Hematopoietic multipotent progenitor cell treated with erythropoietin and hydrocortisone succinate and interleukin-3 and kit ligand, for 4 days (in vitro differentiated cells): ENCODE results near the gene MSI2.

Source experiments
- DNase-seq: peaks from one replicate; pipeline ENCODE4 v3.0.0-alpha.2; 2015

The MSI2 gene

DNA sequence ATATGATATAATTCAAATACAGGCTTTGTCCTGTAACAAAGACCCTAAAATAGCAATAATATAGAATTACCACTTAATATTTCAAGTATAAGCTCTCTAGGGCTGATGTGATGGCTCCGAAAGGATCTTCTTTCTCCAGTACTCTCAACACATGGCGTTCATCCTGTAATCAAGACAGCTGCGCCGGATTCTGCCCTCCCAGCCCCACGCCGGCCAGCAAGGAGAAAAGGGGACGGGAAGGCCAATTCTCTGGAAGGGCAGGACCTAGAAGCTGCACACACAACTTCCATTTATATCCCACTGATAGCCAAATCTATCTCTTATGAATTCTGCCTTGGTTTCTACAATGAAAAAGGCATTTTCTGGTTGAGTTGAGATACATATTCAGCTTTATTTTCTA lies 456.8 kb downstream of the MSI2 start:
- no peak for DNase-seq

DNA sequence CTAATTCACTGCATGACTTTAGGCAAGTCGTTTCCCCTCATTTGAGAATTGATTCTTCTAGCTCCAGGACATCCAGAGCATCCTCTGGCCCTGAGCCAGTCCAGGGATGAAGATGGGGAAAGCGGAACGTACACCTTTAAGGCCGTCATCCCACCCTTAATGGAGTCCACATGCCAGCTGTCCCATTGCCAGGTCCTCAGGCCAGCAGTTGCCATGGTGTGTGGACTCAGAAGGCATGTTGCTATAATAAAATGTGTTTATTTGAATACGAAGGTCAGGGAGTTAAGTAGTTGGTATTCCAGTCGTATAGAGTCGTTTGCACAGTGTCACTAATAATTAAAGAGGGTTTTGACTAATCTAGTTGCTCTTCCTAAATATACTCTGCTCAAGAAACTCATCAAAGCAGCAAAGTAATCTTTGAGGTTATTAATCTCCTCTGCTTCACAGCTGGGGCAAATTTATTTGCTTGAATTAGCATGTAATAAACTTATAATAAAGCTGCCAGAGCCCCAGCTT lies 458.4 kb downstream of the MSI2 start:
- DNase-seq = no peak

DNA sequence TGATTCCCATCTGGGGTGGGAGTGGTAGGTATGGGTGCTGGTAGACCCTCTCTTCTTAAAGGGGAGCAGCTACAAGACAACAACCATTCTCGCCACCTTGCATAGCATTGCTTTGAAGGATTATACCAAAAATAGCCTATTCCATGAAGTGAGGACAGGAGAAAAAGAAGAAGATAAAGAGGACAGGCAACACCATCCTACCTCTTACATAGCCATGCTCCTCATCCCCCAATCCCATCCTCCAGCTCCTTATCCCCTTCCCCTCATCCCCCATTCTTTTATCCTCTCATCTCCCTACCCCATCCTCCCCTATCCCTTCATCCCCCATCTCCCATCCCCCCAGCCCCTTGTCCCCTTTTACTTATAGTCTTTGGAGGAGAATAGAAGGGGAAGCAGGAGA lies 459.7 kb downstream of the MSI2 start:
- no peak for DNase-seq

DNA sequence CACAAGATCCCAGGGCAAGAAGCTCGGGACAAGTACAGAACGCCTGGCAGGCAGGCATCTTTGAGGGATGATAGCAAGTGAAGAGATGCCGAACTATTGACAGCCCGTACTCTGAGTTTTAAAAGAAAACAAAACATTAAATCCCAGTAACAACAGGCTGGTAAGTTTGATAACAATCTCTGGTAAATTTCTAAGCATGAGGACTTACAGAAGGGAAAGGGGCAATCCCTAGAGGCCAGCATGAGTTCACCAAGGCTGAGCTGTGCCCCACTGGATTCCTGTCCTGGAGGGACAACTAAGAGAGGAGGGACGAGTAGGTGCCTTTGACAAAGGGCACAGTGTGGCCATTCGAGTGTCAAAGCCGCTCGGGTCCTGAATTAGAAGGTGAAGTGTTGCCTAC lies 462.6 kb downstream of the MSI2 start:
- DNase-seq = no peak

DNA sequence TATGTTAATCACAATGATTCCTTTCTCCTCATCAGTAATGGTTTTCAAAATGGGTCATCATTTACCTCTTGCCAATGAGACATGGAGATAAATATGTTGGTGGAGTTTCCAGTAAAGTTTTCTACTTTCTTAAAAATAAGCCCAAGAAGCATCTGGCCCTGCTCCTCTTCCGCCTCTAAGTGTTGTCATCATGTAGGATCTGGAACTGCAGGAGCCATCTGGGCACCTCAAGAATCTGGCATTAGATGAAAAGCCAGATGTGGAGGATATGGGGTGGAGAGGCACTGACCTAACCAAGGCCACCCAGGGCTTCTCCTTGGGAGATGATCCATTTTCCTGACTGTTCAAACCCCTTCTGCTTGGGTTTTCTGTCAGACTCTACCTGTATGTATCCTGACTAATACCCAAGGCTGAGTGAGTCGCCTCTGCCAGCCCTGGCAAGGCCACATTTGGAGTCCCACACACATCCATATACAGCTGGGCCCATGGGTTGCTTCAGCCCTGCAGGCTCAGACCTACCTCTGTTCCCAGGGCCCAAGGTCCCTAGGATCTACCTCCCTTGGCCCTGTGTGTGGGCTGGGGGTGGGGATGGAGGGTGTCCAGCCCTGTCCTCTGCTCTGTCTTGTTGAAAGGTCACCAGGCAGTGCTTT lies 464.2 kb downstream of the MSI2 start:
- DNase-seq = no peak

DNA sequence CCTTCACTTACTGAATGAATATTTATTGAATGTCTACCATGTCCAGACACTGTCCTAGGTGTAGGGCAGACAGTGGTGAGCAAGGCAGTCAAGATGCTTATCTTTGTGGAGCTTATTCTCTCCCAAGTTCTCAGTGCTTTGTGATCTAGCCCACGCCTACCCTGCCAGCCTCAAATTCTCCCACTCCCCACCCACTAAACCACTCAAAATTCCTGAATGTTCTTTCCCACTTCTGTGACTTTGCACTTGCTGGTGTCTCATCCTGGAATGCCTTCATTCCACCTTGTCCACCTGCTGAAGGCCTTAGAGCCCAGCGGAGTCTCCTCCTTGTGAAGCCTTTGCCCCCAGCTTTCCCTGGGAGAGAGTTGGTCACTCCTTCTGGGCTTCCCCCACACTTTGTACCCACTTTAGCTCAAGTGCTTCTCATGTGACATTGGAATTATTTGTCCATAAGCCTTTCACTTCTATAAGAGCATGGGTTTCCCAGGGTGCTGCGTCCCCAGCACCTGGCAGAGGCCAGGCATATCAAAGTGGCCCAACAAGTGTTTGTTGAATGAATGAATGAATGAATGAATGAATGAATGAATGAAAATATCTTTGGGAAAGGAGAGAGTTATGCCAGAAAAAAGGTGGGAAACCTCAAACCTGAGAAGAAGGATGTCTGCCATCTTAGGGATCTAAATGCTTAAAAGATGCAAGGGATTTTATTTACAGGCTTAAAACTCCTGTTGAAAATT lies 465.8 kb downstream of the MSI2 start:
- no peak for DNase-seq

DNA sequence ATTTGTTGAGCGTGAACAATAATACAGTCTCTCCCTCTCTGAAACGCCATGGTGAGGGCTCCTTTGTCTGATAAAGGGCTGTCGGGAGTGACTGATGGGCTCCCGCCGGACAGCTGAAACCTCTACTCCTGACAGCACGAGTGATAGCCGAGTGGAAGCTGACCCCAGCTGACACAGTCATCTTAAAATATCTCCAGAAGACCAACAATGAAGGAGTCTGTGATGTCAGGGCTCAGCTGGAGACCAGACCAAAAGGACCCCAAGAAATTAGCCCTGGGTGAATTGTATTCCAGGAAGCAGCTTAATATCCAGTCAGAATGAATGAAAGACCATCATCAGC lies 466.4 kb downstream of the MSI2 start:
- DNase-seq = no peak

DNA sequence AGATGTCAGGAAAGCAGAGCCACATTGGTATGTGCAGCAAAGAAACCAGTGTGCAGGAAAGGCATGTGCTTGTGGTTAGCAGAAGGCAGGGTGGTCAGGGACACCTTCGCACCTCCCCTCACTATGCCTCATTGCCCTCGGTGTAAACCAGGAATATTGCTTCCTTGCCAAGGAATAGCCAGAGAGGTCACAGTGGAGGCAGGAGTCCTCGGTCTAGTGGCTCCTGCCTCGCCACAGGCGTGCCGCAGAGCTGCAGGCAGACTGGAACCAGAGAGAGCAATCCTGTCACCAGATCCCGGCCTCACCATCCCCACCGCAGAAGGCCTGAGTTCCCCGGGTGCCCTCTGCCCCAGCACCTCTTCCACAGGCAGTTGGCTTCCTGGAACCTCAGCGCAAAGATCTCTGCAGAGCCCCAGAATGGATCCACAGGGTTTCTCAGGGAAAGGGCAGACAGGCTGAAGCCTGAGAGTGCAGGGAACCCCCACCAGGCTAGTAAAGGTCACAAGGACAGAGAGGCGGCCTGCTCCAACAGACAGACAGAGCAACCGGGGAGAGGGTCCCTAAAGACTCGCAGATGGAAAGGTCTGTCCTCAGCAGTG lies 467.2 kb downstream of the MSI2 start:
- DNase-seq = no peak

DNA sequence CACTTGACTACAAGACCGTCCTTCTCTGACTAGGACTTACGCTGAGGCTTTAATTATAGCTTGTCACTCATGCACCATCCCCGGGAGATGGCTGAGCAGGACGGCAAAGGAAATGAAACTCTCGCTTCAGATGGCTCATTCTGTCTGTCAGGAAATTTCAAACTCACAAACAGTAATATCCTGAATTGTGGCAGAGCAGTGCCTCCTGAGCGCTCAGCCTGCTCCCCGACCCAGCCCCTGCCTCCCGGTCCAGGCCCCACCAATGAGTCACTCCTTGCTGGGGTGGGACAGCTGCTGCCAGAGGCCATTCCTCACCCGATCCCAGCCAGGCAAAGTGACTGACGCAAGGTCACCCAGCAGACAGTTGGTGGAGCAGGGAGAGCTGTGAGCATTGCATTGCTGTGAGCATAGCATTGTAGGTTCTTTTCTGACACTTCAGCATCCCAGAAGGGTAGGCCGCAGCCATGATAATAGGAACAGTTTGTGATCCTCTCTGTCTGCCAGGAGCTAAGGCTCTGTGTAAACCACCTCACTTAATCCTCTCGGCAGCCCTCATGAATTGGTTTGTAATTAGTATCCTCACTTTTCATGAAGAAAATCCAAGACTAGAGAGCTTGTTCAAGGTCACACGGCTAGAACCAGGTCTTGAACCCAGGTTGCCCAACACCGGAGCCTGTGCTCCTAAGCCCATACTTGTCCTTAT lies 467.9 kb downstream of the MSI2 start:
- no peak for DNase-seq

DNA sequence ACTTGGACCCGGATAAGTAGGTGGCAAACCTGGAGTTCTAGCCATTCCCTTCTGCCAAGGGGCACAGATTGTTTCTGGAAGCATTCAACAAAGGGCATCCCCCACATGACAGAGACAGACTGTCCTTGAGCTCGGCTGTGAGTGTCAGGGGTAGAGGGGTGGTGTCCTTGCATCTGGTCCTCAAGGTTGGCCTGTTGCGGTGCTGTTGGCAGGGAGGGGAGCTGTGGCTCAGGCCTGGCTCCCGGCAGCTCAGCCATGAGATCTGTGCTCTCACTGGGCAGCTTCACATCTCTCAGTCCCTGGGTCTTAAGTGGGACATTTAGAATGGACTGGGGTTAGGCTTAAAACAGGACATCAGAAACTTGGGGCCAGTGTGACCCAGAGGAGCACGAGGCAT lies 468.4 kb downstream of the MSI2 start:
- DNase-seq = no peak

DNA sequence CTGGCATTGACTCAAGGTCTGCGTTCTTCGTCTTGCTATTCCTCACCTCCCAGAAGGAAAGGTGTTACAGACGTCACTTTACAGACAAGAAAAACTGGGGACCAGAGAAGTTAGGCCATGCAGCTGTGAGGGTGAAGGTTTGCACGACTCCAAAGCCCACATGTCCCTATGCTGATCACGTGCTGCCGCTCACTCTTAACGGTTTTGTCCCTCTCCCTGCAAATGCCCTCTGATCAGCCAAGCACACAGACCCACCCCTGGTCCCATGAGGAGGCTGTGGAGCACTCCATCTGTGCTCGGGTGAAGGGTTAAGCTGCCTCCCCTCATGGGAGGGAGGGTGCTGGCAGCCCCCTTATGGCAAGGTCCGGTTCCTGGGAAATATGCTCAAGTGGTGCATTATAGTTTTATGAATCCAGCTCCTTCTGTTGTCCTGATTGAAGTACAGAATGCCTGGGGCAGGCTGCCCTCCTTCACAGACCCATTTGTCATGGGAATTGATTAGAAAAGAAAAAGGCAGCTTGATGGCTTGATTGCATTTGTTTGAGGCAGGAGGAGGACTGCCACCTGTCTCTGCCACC lies 470.0 kb downstream of the MSI2 start:
- no peak for DNase-seq

DNA sequence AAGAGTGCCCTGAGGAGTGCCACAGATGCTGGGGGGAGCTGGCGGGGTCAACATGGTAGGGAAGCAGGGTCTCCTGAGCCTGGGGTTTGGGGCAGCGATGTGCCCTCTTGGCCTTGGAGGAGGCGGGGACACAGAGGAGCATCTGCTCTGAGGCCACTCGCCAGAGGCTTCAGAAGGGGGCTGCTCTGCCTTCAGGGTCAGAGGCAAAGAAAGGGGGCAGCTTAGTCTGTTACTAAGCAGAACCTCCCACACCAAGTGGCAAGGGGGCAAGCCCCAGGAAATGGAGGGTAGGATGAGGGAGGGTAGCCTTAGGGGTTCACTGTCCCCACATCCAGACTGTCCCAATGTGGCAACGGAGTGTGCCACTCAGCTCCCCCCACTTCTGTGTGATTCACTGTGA lies 470.5 kb downstream of the MSI2 start:
- DNase-seq = no peak

DNA sequence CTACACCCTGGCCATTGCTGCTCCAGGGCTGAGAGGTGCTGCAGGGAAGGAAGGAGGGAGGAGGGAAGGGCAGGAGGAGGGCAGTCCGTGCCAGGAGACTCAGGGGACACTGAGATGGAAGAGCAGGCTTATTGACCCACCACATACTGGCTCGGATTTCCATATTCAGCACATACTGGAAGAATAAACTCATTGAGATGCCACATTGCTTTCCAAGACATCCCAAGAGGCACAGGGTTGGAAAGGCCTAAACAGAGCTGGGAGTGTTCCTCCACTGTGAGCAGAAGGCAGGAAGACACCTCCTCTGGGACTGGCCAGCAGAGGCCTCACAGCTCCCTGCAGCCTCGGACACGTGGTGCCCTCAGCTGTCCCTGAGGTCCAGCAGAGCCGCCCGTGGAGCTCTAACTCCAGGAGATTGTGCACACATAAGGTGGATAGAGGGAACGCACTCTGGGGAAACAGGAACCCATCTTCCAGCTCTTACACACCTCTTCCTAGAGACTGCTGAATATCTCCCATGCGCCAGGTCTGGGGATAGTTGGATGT lies 471.4 kb downstream of the MSI2 start:
- no peak for DNase-seq

DNA sequence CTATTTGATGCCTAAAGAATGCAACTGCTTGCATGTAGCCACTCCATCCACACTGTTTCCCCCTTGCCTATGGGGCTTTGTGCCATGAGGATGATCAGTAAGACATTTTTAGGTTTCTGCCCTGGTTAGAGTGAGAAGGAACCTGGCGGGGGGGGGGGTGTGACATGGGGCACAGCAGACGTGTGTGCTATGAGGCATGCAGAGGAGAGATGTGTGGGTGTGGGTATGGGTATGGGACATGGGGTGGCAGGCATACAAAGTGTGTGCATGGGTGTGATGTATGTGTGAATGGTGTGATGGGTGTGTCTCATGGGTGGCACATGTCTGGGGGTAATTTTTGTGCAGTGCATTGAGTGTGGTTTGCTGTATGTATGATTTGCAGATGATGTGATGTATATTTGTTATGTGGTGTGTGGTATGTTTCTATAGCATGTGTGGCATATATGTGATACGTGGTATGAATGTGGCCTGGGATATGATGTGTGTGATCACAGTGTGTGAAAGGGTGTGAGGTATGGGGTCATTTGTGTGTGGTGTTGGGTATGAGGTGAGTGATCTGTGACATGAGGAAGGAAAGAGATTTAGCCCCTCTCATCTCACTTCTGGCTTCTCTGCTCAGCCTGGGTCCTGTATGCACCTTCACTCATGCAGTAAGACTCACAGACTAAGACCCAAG lies 473.8 kb downstream of the MSI2 start:
- DNase-seq = no peak

DNA sequence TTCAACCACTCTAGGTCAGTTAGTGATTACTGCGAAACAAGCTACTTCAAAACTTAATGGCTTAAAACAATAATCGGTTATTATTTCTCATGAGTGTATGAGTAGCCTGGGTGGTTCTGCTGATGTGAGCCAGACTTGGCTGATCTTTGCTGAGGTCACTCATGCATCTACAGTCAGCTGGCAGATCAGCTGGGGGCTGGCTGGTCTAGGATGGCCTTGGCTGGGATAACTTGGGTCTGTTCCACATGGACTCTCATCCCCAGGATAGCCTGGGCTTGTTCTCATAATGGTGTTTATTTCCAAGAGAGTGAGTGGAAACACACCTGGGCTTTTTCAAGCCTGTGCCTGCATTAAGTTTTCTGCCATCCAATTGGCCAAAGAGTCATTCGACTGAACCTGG lies 475.7 kb downstream of the MSI2 start:
- no peak for DNase-seq

DNA sequence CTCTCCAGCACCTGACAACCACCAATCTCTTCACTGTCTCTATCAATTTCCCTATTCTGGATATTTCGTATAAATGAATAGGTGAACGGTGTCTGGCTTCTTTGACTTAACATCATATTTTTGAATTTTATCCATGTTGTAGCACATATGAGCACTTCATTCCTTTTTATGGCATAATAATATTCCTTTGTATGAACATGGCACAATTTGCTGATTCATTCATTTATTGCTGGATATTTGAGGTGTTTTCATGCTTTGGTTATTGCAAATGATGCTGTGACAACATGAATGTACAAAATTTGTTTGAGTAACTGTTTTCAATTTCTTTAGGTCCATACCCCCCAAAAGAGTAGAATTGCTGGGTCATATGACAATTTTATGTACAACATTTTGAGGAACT lies 476.8 kb downstream of the MSI2 start:
- no peak for DNase-seq
